Uterus (tissue), 4 donors: ENCODE measurements around the gene ZNF423. TPM values are rescaled to one million over a fixed set of nuclear protein-coding genes. Genes with fewer than 3 reads are reported as not detected.

Source experiments
- DNase-seq, 2 donors: peaks; one replicate each; pipeline ENCODE4 v3.0.0-alpha.2; 2019 to 2020
- H3K27ac ChIP-seq, 2 donors: fragments of 200-600 bp; sonication (generic); 1 replicate in 1 of 2; 2 replicates in 1 of 2; pipeline ENCODE4 v1.5.1; 2016 to 2018
- H3K27me3 ChIP-seq, 2 donors: fragments of 200-600 bp; sonication (generic); one replicate each; pipeline ENCODE4 v1.5.1; 2018 to 2019; ENCODE audit warnings: control low read depth in 1 of 2
- H3K36me3 ChIP-seq, 2 donors: fragments of 200-600 bp; sonication (generic); one replicate each; pipeline ENCODE4 v1.5.1; 2019; ENCODE audit warnings: control low read depth in 1 of 2
- H3K4me1 ChIP-seq, 2 donors: fragments of 200-600 bp; sonication (generic); one replicate each; pipeline ENCODE4 v1.5.1; 2018 to 2019; ENCODE audit warnings: control low read depth in 1 of 2
- H3K4me3 ChIP-seq, 2 donors: fragments of 200-600 bp; sonication (generic); 1 replicate in 1 of 2; 2 replicates in 1 of 2; pipeline ENCODE4 v1.5.1; 2018 to 2019; ENCODE audit warnings: mild to moderate bottlenecking in 1 of 2
- H3K9me3 ChIP-seq, 2 donors: fragments of 200-600 bp; sonication (generic); one replicate each; pipeline ENCODE4 v1.5.1; 2019; ENCODE audit warnings: control low read depth in 1 of 2
- POLR2A ChIP-seq, 2 donors: fragments of 450-650 bp; IDR thresholded peaks; one replicate each; pipeline ENCODE4 v1.6.1; 2016; ENCODE audit warnings: antibody characterized with exemption in 2 of 2, mild to moderate bottlenecking in 1 of 2, moderate library complexity in 1 of 2
- intact Hi-C: fragments of 100-400 bp; cut with DNase I; formaldehyde crosslinking; loops from one replicate; pipeline ENCODE4 v1.15.1; 2023; ENCODE audit warnings: low total_unique reads
- total RNA-seq, 4 donors: library from RNA; depleted of rRNA in 3 of 4; stranded (reverse); fragments of >200 nt in 3 of 4; gene quantifications; one replicate each; pipeline versions ENCODE4 v1.1.0 to v1.2.4, GENCODE V29; 2014 to 2023
- TF ChIP-seq, protein P1 (sequence below), 4 experiments: fragments of 200-600 bp in 2 of 4; fragments of 450-650 bp in 2 of 4; sonication (generic) in 2 of 4; IDR thresholded peaks; one replicate each; pipeline ENCODE4 v1.5.1; 2016 to 2019; ENCODE audit warnings: antibody characterized with exemption in 4 of 4, mild to moderate bottlenecking in 2 of 4, moderate library complexity in 1 of 4
- donor health status: DM: yes; HTN: yes; CAD: no.

Gene ZNF423
- total RNA-seq, 4 donors from 2014 or later, result 7.1 to 33.5 (median 14.7) TPM

- Histone ChIP-seq H3K4me1 (no peaks in the 10 kb centered on the region), H3K4me3 (no peak overlapping the region), H3K9me3 (no peaks in the 10 kb centered on the region), H3K27ac (no peak overlapping the region), H3K36me3 (no peaks in the 10 kb centered on the region), H3K27me3 (no peaks in the 10 kb centered on the region)
- intact Hi-C loops, result no loop called here
- no peak for DNase-seq
- TF ChIP-seq, protein P1, sequence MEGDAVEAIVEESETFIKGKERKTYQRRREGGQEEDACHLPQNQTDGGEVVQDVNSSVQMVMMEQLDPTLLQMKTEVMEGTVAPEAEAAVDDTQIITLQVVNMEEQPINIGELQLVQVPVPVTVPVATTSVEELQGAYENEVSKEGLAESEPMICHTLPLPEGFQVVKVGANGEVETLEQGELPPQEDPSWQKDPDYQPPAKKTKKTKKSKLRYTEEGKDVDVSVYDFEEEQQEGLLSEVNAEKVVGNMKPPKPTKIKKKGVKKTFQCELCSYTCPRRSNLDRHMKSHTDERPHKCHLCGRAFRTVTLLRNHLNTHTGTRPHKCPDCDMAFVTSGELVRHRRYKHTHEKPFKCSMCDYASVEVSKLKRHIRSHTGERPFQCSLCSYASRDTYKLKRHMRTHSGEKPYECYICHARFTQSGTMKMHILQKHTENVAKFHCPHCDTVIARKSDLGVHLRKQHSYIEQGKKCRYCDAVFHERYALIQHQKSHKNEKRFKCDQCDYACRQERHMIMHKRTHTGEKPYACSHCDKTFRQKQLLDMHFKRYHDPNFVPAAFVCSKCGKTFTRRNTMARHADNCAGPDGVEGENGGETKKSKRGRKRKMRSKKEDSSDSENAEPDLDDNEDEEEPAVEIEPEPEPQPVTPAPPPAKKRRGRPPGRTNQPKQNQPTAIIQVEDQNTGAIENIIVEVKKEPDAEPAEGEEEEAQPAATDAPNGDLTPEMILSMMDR (IDR thresholded peaks at IDR 0.05), result no peak
- TF ChIP-seq POLR2A (IDR thresholded peaks at IDR 0.05), result no peak
These were observed 11.6 kb downstream of the ZNF423 start for GRCh38 chr16:49844359-49844758.

GRCh38 chr16:49843758-49844157, 12.2 kb downstream of the ZNF423 start:
- H3K27ac ChIP-seq, result no peak overlapping the region
- no peaks in the 10 kb centered on the region for H3K9me3 ChIP-seq
- no peaks in the 10 kb centered on the region for H3K27me3 ChIP-seq
- peaks cover 0 to 2% of the 10 kb centered on the region in 2 donors for H3K4me1 ChIP-seq
- H3K4me3 ChIP-seq, result no peak overlapping the region
- no peak for TF ChIP-seq POLR2A (IDR thresholded peaks at IDR 0.05)
- intact Hi-C loops, result no loop called here
- DNase-seq, result no peak
- no peaks in the 10 kb centered on the region for H3K36me3 ChIP-seq

DNA sequence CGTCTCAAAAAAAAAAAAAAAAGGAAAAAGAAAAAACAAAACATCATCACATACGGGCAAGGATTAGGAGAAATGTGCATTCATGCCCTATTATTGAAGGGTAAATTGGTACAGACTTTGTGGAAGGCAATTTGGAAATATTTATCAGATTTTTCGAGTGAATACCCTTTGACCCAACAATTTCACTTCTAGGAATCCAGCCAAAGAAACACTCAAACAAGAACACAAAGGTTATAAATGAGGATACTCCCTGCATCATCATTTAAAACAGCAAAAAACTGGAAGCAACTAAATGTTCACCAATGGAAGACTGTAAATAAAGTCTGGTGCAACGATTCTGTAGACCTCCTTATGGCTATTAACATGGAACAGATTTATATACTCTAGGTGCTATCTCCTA, 12.9 kb downstream of the ZNF423 start:
- intact Hi-C loops, result no loop called here
- no peak for DNase-seq
- TF ChIP-seq, protein P1 (IDR thresholded peaks at IDR 0.05), result no peak
- no peak for TF ChIP-seq POLR2A (IDR thresholded peaks at IDR 0.05)
- Histone ChIP-seq H3K4me3 (no peak overlapping the region), H3K27ac (no peak overlapping the region), H3K4me1 (peaks cover 0 to 5% of the 10 kb centered on the region in 2 donors), H3K36me3 (no peaks in the 10 kb centered on the region), H3K27me3 (no peaks in the 10 kb centered on the region), H3K9me3 (no peaks in the 10 kb centered on the region)

DNA sequence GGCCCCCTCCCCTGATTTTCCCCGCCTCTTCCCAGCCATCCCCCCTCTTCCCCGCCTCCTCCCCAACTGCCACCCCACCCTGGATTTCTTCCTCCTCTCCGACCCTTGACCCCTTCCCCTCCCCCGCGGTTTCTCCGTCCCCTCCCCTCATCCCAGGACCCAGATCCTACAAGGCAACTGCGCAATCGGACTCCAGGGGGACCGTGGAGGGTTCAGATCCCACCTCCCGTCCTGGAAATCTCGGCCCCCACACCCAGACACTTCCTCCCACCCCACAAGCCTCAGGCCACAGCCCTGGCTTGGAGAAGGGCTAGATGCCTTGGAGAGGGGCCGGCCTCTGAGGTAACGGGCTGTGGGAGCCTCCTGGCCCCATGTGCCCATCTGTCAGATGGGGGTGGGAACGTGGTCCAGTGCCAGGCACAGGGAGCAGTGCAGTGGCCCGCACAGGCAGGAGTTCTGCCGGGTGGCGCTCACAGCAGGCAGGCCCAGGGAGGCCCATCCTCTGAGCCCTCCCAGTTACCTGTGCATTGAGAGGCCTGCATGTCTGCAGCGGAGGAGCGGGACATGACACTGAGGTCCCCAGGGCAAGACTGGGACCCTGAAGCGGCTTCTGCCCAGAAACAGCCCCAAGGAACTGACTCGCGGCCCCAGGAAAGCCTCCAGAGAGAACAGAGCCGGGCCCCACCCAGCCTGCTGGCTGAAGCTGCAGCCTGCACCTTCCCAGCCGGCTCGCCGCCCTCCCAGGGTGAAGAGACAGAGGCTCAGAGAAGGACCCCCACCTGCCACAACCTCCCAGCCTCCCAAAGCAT, 16.7 kb downstream of the ZNF423 start:
- peak overlapping the region in 1 of 2 donors; percentile 32 for H3K4me3 ChIP-seq
- intact Hi-C loops, result no loop called here
- no peaks in the 10 kb centered on the region for H3K36me3 ChIP-seq
- H3K27ac ChIP-seq, result peak overlapping the region; percentile 43 to 63
- DNase-seq, result peak in 1 of 2 donors; percentile 33
- H3K9me3 ChIP-seq, result no peaks in the 10 kb centered on the region
- TF ChIP-seq POLR2A (IDR thresholded peaks at IDR 0.05), result no peak
- TF ChIP-seq, protein P1 (IDR thresholded peaks at IDR 0.05), result no peak
- H3K4me1 ChIP-seq, result peaks cover 0 to 15% of the 10 kb centered on the region in 2 donors
- H3K27me3 ChIP-seq, result no peaks in the 10 kb centered on the region

DNA sequence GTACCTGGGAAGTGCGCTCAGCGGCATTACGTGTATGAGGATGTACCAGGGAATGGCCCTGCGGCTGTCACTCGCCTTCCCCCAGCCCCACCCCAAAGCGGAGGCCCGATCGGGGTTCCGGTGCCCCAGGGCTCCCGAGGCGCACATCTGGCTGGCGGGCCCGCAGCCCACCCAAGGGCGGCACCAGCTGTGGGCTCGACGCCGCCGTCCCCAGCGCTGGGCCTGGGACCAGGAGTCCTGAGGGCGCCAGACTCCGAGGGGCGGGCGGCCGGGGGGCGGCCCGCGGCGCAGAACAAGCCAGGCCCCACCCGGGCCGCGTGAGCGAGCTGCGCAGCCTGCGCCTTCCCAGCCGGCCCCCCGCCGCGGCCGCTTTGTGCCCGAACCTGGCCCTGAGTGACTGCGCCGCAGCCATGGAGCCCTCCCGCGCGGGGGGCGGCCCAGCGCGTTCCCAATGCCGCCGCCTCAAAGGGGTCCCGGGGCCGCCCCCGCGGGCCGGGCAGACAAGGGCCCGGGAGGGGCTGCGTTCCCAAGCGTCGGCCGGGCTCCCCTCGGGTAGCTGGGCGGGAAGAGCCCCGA, 17.4 kb downstream of the ZNF423 start:
- Histone ChIP-seq H3K4me3 (peak overlapping the region in 1 of 2 donors; percentile 32), H3K27me3 (no peaks in the 10 kb centered on the region), H3K27ac (peak overlapping the region; percentile 43 to 63), H3K9me3 (no peaks in the 10 kb centered on the region), H3K4me1 (peaks cover 0 to 21% of the 10 kb centered on the region in 2 donors), H3K36me3 (no peaks in the 10 kb centered on the region)
- intact Hi-C loops, result no loop called here
- TF ChIP-seq, protein P1 (IDR thresholded peaks at IDR 0.05), result no peak
- no peak for TF ChIP-seq POLR2A (IDR thresholded peaks at IDR 0.05)
- DNase-seq, result no peak
